Endothelial cell of umbilical vein (primary cell): ENCODE results near the gene KIRREL1.

Experiments
- GATA2 ChIP-seq: IDR thresholded peaks from 2 replicates; pipeline ENCODE4 v1.7.0; 2011; ENCODE audit warnings: low read depth, mild to moderate bottlenecking, moderate library complexity, mixed read lengths, low read length; ENCODE audit not compliant: insufficient read length, insufficient read depth
- POLR2A ChIP-seq: IDR thresholded peaks from 2 replicates; pipeline ENCODE4 v1.6.1; 2012; ENCODE audit warnings: low read depth, mild to moderate bottlenecking, control low read depth, low read length
- TF ChIP-seq, protein P1 (sequence below): IDR thresholded peaks from 2 replicates; pipeline ENCODE4 v1.6.1; 2011; ENCODE audit not compliant: insufficient read depth, insufficient read length
- TF ChIP-seq, protein P2 (sequence below), 2 donors: IDR thresholded peaks; 1 replicate in 1 of 2; 2 replicates in 1 of 2; pipeline ENCODE4 v1.5.1; 2011; ENCODE audit warnings: low read length in 2 of 2, mild to moderate bottlenecking in 2 of 2, moderate library complexity in 2 of 2, control low read depth in 1 of 2, inconsistent platforms in 1 of 2, low read depth in 1 of 2; ENCODE audit not compliant: insufficient read depth in 1 of 2; ENCODE audit errors: extremely low read depth in 1 of 2

DNA sequence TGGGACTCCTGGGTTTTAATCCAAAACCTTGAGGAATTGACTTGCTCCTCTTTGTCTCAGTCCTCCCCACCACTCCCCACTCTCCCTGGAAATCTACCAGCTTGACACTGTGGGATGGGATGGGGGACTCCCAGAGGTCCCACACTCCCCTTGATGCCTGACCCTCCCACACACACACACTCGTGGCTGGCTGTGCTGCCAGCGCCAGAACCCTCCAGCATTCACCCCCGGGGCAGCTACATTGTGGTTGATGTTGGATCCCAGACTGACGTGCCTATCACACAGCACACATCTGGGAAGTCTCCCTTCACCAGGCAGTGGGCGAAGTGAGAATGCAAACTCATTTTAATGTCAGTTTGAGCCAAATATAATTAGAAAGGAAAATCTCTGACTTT lies 10.0 kb downstream of the KIRREL1 start:
- TF ChIP-seq, protein P1, sequence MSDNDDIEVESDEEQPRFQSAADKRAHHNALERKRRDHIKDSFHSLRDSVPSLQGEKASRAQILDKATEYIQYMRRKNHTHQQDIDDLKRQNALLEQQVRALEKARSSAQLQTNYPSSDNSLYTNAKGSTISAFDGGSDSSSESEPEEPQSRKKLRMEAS = no peak
- TF ChIP-seq, protein P2, sequence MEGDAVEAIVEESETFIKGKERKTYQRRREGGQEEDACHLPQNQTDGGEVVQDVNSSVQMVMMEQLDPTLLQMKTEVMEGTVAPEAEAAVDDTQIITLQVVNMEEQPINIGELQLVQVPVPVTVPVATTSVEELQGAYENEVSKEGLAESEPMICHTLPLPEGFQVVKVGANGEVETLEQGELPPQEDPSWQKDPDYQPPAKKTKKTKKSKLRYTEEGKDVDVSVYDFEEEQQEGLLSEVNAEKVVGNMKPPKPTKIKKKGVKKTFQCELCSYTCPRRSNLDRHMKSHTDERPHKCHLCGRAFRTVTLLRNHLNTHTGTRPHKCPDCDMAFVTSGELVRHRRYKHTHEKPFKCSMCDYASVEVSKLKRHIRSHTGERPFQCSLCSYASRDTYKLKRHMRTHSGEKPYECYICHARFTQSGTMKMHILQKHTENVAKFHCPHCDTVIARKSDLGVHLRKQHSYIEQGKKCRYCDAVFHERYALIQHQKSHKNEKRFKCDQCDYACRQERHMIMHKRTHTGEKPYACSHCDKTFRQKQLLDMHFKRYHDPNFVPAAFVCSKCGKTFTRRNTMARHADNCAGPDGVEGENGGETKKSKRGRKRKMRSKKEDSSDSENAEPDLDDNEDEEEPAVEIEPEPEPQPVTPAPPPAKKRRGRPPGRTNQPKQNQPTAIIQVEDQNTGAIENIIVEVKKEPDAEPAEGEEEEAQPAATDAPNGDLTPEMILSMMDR (IDR thresholded peaks at IDR 0.05; ENCODE audit: extremely low read depth in 1 of 2, insufficient read depth in 1 of 2, low read depth in 1 of 2, low read length in 2 of 2) = no peak
- TF ChIP-seq POLR2A = no peak
- no peak for TF ChIP-seq GATA2
